ENCODE data around the gene MTHFD2.
"Not testable (repeated sequence)": the region's sequence is repeated elsewhere in the genome, so short reads cannot be mapped to it uniquely, and the experiment has no call there.

MTHFD2 gene
- total RNA-seq, result 31.1 to 774 (median 133) reads per million in 3 experiments

- DNase-seq, result peak; percentile 84
Observed at GRCh38 chr2:74198461-74199274, at the start of gene MTHFD2. Gene MTHFD2 (plus strand): TSS chr2:74198615. CDS start chr2:74198642, 27 bp downstream.

GRCh38 chr2:74149247-74149525 lies 49.2 kb upstream of the MTHFD2 start:
- no peak for DNase-seq

GRCh38 chr2:74149570-74150319 lies 48.7 kb upstream of the MTHFD2 start:
- no peak for DNase-seq

- DNase-seq, result no peak
Observed at GRCh38 chr2:74152954-74153353, 45.5 kb upstream of the MTHFD2 start.

GRCh38 chr2:74155830-74156229 lies 42.6 kb upstream of the MTHFD2 start:
- DNase-seq, result no peak

- no peak for DNase-seq
Observed at GRCh38 chr2:74162951-74163350, 35.5 kb upstream of the MTHFD2 start.

GRCh38 chr2:74164761-74165160 lies 33.7 kb upstream of the MTHFD2 start:
- no peak for DNase-seq

- no peak for DNase-seq
Observed at GRCh38 chr2:74168739-74169138, 29.7 kb upstream of the MTHFD2 start.

GRCh38 chr2:74174909-74175308 lies 23.5 kb upstream of the MTHFD2 start:
- no peak for DNase-seq

- no peak for DNase-seq
Observed at GRCh38 chr2:74177696-74178095, 20.7 kb upstream of the MTHFD2 start.

GRCh38 chr2:74178211-74179062 lies 20.0 kb upstream of the MTHFD2 start, which contains the start of gene MOB1A:
Gene MOB1A (minus strand): TSS chr2:74178879. CDS start chr2:74178674, 205 bp downstream.
- peak; percentile 96 for DNase-seq

GRCh38 chr2:74179063-74179865 lies 19.2 kb upstream of the MTHFD2 start:
- no peak for DNase-seq

- DNase-seq, result no peak
Observed at GRCh38 chr2:74181739-74182138, 16.7 kb upstream of the MTHFD2 start.

- DNase-seq, result no peak
Observed at GRCh38 chr2:74183878-74184277, 14.5 kb upstream of the MTHFD2 start.

- DNase-seq, result peak; percentile 59
Observed at GRCh38 chr2:74186038-74186437, 12.4 kb upstream of the MTHFD2 start.

- not testable (repeated sequence) for DNase-seq
Observed at GRCh38 chr2:74186706-74187105, 11.7 kb upstream of the MTHFD2 start.

GRCh38 chr2:74188018-74188601 lies 10.3 kb upstream of the MTHFD2 start:
- DNase-seq, result no peak

- no peak for DNase-seq
Observed at GRCh38 chr2:74188696-74189095, 9.7 kb upstream of the MTHFD2 start.

- no peak for DNase-seq
Observed at GRCh38 chr2:74191596-74192380, 6.6 kb upstream of the MTHFD2 start.

- no peak for DNase-seq
Observed at GRCh38 chr2:74194799-74195198, 3.6 kb upstream of the MTHFD2 start.

- no peak for DNase-seq
Observed at GRCh38 chr2:74197049-74197448, 1.4 kb upstream of the MTHFD2 start.

Data from central memory CD4-positive, alpha-beta T cell (primary cell).